Loucy (cell line): ENCODE results near the gene WWOX.
"Not testable (repeated sequence)": the region's sequence is repeated elsewhere in the genome, so short reads cannot be mapped to it uniquely, and the experiment has no call there.

Experiments used
- H2AFZ ChIP-seq: fragments of 200-600 bp; sonication (generic); 2 replicates; pipeline ENCODE4 v1.6.0; 2016; ENCODE audit warnings: antibody characterized with exemption, mild to moderate bottlenecking, low read length, moderate library complexity
- H3F3A ChIP-seq: fragments of 200-600 bp; 2 replicates; pipeline ENCODE4 v1.6.0; 2016; ENCODE audit warnings: antibody characterized with exemption, low read depth, mild to moderate bottlenecking
- H3K27me3 ChIP-seq: fragments of 200-600 bp; sonication (generic); 2 replicates; pipeline ENCODE4 v1.6.1; 2014; ENCODE audit warnings: low read length, mild to moderate bottlenecking; ENCODE audit not compliant: insufficient read depth, poor library complexity, severe bottlenecking
- H3K36me3 ChIP-seq: fragments of 200-600 bp; sonication (generic); 2 replicates; pipeline ENCODE4 v1.6.1; 2016; ENCODE audit warnings: low read length; ENCODE audit not compliant: insufficient read depth
- H3K4me1 ChIP-seq: fragments of 200-600 bp; sonication (generic); 2 replicates; pipeline ENCODE4 v1.5.1; 2014; ENCODE audit warnings: low read length, mild to moderate bottlenecking; ENCODE audit not compliant: insufficient read depth, poor library complexity, severe bottlenecking
- H3K4me2 ChIP-seq: fragments of 200-600 bp; sonication (generic); 2 replicates; pipeline ENCODE4 v1.6.0; 2014; ENCODE audit warnings: antibody characterized with exemption, low read length, low read depth, mild to moderate bottlenecking; ENCODE audit not compliant: poor library complexity, severe bottlenecking
- H3K4me3 ChIP-seq: fragments of 200-600 bp; sonication (generic); 2 replicates; pipeline ENCODE4 v1.5.1; 2014; ENCODE audit warnings: low read length, mild to moderate bottlenecking, mixed read lengths; ENCODE audit not compliant: poor library complexity, severe bottlenecking
- H3K79me2 ChIP-seq: fragments of 200-600 bp; sonication (generic); 2 replicates; pipeline ENCODE4 v1.6.1; 2014; ENCODE audit warnings: low read length; ENCODE audit not compliant: insufficient read depth
- H3K9ac ChIP-seq: fragments of 200-600 bp; sonication (generic); 2 replicates; pipeline ENCODE4 v1.6.0; 2014; ENCODE audit warnings: mild to moderate bottlenecking, low read depth, low read length, moderate library complexity; ENCODE audit not compliant: poor library complexity, severe bottlenecking
- H3K9me2 ChIP-seq: fragments of 200-600 bp; sonication (generic); replicated peaks from 2 replicates; pipeline ENCODE4 v1.6.1; 2016; ENCODE audit warnings: low read depth, low read length, mixed read lengths
- H3K9me3 ChIP-seq: fragments of 200-600 bp; sonication (generic); 2 replicates; pipeline ENCODE4 v1.6.1; 2014; ENCODE audit warnings: mild to moderate bottlenecking, antibody characterized with exemption, low read length, low read depth; ENCODE audit not compliant: insufficient read depth
- H4K20me1 ChIP-seq: fragments of 200-600 bp; sonication (generic); 2 replicates; pipeline ENCODE4 v1.6.0; 2014; ENCODE audit warnings: antibody characterized with exemption, low read length, mild to moderate bottlenecking; ENCODE audit not compliant: insufficient read depth, poor library complexity, severe bottlenecking
- EZH2phosphoT487 ChIP-seq: fragments of 200-600 bp; IDR thresholded peaks from 2 replicates; pipeline ENCODE4 v1.6.1; 2018; ENCODE audit warnings: antibody characterized with exemption, mild to moderate bottlenecking, moderate library complexity, borderline replicate concordance
- TF ChIP-seq, protein P1 (sequence below): fragments of 200-600 bp; sonication (generic); conservative IDR thresholded peaks from 2 replicates; pipeline ENCODE4 v1.5.1; 2014; ENCODE audit warnings: mild to moderate bottlenecking, antibody characterized with exemption, low read length

WWOX gene

DNA sequence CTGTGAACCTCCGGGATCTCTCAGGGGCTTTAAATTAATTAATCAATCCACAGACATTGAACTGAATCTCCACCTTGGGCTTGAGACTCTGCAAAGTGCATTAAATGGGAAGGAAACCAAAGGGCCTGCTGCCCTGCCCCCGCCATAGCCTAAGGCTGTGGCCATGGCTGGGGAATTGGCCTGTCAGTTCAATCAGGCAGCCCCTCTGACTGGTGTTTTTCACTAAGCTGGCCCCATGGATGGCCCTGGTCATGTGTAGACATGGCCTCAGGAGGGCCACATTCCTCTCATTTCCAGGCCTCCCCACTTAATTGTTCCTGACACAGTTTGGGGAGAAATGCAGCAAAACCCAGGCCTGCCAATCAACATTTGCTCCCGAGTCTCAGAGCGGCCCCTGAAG, 499.8 kb downstream of the WWOX start:
- no peaks in the 10 kb centered on the region for H3K9me2 ChIP-seq
- H3K27me3 ChIP-seq, result no peaks in the 10 kb centered on the region
- H3K36me3 ChIP-seq, result no peaks in the 10 kb centered on the region
- no peak overlapping the region for H3K9ac ChIP-seq
- H3F3A ChIP-seq, result no peaks in the 10 kb centered on the region
- no peaks in the 10 kb centered on the region for H4K20me1 ChIP-seq
- H2AFZ ChIP-seq, result no peak overlapping the region
- no peak overlapping the region for H3K4me3 ChIP-seq
- TF ChIP-seq, protein P1, sequence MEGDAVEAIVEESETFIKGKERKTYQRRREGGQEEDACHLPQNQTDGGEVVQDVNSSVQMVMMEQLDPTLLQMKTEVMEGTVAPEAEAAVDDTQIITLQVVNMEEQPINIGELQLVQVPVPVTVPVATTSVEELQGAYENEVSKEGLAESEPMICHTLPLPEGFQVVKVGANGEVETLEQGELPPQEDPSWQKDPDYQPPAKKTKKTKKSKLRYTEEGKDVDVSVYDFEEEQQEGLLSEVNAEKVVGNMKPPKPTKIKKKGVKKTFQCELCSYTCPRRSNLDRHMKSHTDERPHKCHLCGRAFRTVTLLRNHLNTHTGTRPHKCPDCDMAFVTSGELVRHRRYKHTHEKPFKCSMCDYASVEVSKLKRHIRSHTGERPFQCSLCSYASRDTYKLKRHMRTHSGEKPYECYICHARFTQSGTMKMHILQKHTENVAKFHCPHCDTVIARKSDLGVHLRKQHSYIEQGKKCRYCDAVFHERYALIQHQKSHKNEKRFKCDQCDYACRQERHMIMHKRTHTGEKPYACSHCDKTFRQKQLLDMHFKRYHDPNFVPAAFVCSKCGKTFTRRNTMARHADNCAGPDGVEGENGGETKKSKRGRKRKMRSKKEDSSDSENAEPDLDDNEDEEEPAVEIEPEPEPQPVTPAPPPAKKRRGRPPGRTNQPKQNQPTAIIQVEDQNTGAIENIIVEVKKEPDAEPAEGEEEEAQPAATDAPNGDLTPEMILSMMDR, result no peak
- TF ChIP-seq EZH2phosphoT487, result no peak
- no peak overlapping the region for H3K4me2 ChIP-seq
- no peaks in the 10 kb centered on the region for H3K9me3 ChIP-seq
- no peaks in the 10 kb centered on the region for H3K79me2 ChIP-seq
- no peaks in the 10 kb centered on the region for H3K4me1 ChIP-seq

DNA sequence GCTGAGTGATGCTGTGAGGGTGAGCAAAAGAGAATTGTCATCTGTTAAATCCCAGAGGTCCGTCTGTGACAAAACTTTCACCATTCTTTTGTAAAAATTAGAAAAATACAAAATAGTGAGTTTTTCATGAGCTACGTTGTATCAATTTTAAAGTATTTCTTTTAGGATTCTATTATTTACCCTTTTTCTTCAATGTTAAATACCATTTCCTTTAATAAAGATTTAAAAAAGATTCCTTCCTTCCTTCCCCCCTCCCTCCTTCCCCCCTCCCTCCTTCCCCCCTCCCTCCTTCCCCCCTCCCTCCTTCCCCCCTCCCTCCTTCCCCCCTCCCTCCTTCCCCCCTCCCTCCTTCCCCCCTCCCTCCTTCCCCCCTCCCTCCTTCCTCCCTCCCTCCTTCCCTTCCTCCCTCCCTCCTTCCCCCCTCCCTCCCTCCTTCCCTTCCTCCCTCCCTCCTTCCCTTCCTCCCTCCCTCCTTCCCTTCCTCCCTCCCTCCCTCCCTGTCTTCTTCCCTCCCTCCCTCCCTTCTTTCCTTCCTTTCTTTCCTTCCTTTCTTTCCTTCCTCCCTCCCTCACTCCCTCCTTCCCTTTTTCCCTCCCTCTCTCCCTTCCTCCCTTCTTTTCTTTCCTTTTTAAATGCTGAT, 505.1 kb downstream of the WWOX start:
- not testable (repeated sequence) for H3K9ac ChIP-seq, H3K27me3 ChIP-seq, H2AFZ ChIP-seq, H3K9me2 ChIP-seq, H3K4me2 ChIP-seq, H3K79me2 ChIP-seq, H3K9me3 ChIP-seq, H3K36me3 ChIP-seq, H3K4me3 ChIP-seq, H3F3A ChIP-seq, H4K20me1 ChIP-seq
- H3K4me1 ChIP-seq, result peaks cover 13% of the 10 kb centered on the region

DNA sequence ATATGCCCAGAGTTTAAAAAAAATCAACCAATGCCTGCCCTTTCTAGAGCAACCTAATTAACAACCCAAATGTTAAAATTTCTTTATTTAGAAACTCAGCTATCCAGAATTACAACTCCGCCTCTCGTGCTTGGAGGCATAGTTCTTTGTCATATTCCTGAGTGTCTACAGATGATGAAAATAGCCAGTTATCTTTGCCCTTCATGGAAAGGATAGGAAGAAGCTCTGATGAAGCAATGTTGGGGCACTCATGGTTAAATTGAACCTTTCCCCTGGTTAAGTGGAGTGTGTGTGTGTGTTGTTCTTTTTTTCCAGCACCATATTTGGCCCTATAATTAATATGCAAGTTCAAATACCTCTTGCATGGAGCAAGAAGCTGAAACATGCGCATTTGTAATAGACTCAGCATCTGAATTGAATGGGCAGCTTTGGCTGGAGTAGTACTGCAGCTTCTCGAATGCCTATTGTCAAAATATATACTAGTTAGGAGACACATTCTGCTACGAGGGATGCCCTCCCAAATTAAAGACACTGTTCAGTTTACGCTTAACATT, 506.2 kb downstream of the WWOX start:
- Histone ChIP-seq H3K9ac (no peak overlapping the region), H3K4me2 (no peak overlapping the region), H3K36me3 (no peaks in the 10 kb centered on the region), H3K9me3 (no peaks in the 10 kb centered on the region), H3K4me3 (no peak overlapping the region), H2AFZ (no peak overlapping the region), H3K9me2 (no peaks in the 10 kb centered on the region), H4K20me1 (no peaks in the 10 kb centered on the region), H3K27me3 (no peaks in the 10 kb centered on the region), H3F3A (no peaks in the 10 kb centered on the region), H3K79me2 (no peaks in the 10 kb centered on the region), H3K4me1 (peaks cover 18% of the 10 kb centered on the region)
- TF ChIP-seq, protein P1, result no peak
- no peak for TF ChIP-seq EZH2phosphoT487

DNA sequence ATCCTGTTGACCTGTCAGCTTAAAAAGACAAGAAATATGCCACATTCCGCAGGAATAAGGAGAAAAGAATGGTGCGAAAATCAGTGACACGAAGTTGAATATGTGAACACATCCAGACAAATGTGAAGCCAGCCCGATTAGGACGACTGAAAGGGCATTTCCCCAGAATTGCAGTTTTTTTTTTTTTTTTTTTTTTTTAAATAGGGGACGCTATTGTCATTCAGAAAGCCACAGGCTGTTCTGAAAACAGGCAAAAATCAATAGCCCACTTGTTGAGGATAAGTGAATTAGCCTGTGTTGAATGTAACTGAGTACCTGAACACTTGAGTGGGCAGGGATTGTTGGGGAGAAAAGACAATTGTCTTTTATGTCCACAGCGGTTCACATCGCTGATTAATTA, 507.1 kb downstream of the WWOX start:
- Histone ChIP-seq H3K4me1 (peaks cover 18% of the 10 kb centered on the region), H3K4me2 (no peak overlapping the region), H3K4me3 (no peak overlapping the region), H3K9me3 (no peaks in the 10 kb centered on the region), H4K20me1 (no peaks in the 10 kb centered on the region), H3F3A (no peaks in the 10 kb centered on the region), H3K9ac (no peak overlapping the region), H2AFZ (no peak overlapping the region), H3K79me2 (no peaks in the 10 kb centered on the region), H3K9me2 (no peaks in the 10 kb centered on the region), H3K36me3 (no peaks in the 10 kb centered on the region), H3K27me3 (no peaks in the 10 kb centered on the region)
- TF ChIP-seq EZH2phosphoT487, result no peak
- TF ChIP-seq, protein P1, result no peak
